GM19463 (cell line): ENCODE data around the gene C7orf25.
A peak's percentile ranks its signal among the peaks of the same experiment; 100 is the strongest.

Experiments used
- ATAC-seq: cut with Tn5 transposase; IDR thresholded peaks from one replicate; pipeline ENCODE4 v1.9.1; 2021; ENCODE audit warnings: mild to moderate bottlenecking, moderate library complexity; ENCODE audit not compliant: unreplicated experiment

C7orf25 gene

DNA sequence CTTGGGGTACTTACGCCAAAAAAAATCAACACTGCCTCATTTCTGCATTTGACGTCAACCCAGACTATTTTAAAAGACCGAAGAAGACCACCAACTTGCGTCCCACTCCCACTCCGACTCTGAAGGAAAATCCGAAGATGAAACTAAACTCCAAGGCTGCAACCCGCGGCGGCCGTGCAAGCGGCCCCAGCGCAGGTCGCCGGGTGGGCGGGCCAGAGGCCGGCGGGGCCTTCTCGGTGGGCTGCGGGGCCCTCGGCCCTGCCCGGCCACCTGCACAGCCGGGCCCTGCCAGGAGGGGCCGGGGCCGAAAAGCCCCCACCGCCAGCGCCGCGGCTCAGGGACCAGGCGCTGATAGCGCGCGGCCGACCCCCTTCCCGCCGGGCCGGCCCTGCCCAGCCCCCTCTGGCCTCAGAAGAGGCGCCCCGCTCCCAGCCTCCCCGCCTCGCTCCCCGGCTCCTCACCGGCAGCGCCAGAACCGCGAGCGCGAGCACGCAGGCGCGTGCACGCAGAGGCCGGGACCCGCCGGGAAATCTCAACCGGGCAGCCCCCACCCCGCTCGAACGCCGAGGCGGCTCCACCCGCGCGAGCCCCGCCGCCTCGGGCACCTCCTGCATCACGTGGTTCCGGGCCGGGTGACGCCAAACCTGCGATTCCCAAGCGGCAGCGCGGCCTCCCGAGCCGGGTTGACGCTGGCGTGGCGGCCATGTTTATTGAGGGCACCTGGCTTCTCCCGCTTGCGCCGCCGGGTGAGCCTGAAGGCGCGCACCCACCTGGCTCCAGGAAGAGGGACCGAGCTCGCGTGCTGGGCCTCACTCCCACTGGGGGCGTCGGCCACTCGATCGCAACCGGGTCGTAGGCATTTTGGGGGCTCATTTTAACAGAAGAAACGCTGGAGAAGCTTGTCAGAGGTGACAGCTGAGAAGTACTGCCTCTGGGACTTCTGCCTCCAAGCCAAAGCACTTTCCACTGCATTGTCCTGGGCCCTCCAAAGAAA lies at the start of gene C7orf25:
Gene C7orf25, minus strand, starts transcription at position 617 of the 994 bp plus-strand sequence. CDS start 1,170 bp downstream, outside the sequence.
- peak; percentile 90 for ATAC-seq

DNA sequence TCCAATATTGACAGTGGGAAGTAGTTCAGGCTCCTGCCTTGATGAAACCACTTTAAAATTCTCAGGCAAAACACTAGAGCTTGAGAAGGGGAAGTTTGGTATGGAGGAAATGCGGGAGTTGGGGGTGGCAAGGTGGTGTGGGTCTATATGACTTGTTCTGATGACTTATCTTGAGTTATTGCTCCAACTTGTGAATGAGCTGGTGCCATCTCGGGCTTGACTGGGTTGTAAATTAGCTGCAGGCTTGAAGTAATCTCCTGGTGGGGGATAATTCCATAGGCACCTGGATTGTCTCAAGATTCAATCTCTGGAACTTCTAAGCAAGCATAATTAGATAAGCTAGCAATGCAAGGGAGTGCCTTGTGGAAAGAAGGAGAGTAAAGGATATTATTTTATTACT lies 49.3 kb upstream of the C7orf25 start:
- no peak for ATAC-seq

DNA sequence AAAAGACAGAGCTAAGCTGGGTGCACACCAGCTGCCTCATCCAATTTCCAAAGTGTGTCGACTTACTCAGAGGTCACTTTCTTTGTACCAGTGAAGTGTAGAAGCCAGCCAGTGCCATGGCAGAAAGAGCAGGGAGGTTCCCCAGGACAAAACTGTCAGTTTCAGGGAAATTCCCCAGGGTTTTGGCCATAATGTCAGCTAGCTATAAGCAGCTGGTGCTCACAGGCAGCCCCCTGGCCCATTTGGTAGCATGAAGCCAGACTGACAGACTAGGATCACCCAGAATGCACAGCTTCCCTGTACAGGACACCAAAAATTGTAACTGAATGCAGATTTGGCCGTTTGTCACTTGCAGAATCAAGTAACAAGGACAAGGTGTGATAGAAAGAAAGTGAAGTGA lies 48.9 kb upstream of the C7orf25 start:
- ATAC-seq: peak; percentile 83

DNA sequence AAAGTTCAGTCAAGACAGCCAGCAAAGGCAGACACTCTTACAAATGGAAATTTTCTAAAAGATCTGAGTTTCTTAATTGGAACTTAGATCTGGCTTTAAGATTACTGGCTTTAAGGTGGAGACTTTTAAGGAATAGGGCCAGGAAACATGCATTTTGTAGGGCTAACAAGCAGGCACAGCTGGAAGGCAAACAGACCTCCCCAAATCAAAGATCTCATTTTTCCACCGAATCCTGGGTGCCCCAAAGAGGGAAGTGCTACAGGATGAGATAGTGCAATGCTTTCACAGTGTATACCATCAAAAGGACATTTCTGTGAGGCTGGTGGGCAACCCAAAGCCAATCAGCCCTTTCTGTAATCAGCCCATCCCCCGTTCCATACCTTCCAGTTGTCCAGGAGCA lies 47.7 kb upstream of the C7orf25 start:
- ATAC-seq: no peak

DNA sequence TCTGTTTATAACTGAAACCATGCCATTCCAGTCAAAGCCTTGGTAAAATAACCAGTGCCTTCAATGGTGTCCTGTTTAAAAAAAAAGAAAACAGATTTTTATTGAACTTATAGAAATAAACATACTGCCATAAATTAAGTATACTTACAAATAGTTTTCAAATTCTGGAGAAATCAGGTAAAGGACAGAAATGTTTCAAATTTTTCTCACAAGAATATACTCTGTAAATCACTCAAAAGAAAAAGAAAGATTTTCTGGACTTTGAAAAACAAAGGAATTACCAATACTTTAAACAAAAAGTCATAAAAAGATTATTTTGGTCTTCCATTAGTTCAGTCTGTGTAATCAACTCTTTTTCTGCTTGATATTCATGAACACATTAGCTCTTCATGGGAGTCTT lies 44.2 kb upstream of the C7orf25 start:
- ATAC-seq: no peak

DNA sequence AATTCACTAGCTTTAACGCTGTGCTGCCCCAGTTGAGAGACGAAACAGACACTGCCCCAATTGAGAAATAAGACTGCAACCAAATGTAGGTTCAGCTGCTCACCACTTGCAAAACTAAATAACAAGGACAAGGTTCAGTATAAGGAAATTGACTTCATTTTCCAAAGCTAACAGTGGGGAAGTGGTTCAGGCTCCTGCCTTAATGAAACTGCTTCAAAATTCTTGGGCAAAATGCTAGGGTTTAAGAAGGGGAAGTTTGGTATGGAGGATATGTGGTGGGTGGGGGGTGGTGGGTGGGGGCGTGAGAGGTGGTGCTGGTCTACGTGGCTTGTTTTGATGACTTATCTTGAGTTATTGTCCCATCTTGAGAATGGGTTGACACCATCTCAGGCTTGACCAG lies 42.1 kb upstream of the C7orf25 start:
- no peak for ATAC-seq

DNA sequence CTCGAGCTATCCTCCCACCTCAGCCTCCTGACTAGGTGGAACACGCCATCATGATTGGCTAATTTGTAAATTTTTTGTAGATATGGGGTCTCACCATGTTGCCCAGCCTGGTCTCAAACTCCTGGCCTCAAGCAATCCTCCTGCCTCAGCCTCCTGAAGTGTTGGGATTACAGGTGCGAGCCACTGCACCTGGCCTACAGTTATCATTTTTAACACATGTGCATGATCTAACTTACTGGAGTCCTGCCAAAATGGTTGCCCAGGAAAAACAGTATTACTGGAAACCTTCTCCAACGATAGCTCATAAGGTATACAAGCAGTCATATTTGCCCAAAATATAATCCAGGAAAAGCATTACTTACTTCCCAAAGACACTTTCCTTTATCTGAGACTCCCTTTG lies 40.5 kb upstream of the C7orf25 start:
- no peak for ATAC-seq

DNA sequence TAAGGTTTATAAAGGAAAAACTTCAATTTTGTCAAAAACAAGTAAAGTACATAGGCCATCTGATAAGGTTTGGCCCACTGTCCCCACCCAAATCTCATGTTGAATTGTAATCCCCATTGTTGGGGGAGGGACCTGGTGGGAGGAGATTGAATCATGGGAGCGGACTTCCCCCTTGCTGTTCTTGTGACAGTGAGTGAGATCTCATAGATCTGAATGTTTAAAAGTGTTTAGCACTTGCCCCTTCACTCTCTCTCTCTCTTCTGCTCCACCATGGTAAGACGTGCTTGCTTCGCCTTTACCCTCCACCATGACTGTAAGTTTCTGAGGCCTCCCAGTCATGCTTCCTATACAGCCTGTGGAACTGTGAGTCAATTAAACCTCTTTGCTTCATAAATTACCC lies 38.5 kb upstream of the C7orf25 start:
- ATAC-seq: no peak

DNA sequence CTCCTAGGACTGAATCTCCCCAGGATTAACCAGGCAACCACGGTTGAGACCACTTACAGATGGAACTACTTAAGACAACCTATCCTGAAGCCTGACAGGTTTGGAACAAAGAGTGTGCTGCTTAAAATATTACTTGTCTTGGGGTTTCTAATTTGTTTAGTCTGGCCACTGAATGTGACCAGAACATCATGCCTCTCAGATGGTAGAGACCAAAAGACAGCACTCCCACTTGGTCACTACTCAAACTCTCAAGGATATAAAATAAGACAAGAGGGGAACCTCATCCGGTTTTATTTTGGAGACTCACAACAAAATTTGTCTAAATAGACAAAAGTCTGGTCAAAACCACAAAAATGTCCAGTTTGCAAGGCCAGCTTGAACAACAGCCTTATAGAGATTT lies 35.7 kb upstream of the C7orf25 start:
- ATAC-seq: no peak

DNA sequence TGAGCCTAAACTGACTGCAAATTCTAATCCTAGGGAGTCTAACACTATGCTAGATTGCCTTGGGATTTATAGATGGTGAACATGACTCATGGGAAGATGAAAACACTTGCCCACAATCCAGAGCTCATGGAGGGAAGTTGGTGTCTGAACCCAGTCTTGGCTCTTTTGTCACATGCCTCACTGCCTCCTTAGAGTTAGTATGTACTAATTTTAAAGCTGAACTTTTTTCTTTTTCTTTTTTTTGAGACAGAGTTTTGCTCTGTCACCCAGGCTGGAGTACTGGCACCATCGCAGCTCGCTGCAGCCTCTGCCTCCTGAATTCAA lies 34.7 kb upstream of the C7orf25 start:
- ATAC-seq: no peak

DNA sequence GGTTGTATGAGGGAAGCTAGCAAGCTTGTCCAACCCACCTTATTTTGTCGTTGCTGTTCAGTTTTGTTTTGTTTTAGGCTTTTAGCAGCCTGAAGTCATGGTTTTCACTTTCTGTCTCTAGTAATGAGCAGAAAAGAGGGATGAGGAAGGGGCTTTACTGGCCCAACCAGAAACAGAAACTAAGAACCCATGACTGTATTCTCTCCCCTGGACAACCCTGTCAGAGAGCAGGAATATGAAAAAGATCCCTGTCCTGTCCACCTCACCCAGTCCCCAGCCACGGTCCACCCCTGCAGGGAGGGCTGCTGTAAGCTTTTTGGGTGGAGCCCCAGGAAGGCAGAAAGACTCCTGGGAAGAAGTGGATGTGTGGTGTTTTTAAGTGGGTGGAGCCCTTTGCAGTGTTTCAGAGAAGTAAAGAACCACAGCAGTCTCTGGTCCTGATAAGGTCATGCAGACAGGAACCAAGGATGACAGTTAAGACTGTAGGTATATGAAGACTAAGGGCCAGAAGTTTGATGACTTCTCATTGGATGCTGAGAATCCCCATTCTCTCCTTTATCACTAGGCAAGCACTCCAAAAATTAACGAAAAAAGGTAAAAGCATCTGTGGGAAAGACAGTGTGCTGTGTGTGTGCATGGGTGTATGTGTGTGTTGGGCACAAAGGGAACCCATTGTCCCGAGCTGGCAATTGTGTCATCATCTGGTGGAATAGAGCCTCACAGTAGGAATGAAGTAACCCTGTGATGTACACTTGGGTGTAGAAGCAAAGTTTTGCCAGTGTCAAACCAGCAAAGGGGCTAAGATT lies 34.2 kb upstream of the C7orf25 start:
- peak; percentile 70 for ATAC-seq

DNA sequence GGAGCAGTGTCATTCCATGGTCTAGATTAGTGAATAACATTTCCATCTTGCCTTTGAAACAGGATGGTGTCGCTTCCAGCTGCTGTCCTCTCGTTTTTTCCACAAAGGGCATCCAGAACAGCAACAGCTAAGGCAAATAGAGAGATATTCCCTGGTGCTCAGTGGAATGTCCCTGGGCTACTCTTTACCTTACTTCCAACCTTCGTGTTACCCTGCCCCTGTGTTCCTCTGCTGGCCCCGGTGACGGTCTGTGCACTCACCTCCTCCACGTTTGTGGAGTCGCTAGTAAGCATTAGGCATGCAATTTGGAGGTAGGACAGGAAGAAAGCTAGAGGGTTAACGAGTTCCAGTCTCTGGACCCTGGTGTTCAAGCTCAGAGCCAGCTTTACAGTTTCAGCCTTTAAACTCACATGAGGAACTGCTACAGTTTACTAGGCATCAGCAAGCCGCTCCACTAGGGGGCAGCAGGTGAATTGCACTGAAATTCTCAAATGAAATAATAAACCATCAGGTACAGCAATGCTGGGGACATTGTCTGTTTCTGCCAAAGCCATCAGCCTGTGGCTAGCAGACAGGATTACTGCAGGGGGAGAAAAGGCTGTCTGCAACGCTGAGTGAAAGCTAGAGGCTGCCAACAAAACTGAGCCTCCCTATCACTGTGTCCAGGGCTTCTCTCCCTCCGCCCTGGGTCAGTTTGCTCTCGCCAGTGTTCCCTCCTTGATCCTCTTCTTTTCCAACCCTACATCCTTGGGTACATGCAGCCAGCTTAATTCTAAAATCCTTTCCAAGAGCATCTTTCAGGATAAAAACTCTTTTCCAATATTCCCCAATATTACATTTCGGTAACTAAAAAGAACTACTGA lies 29.3 kb upstream of the C7orf25 start:
- no peak for ATAC-seq

DNA sequence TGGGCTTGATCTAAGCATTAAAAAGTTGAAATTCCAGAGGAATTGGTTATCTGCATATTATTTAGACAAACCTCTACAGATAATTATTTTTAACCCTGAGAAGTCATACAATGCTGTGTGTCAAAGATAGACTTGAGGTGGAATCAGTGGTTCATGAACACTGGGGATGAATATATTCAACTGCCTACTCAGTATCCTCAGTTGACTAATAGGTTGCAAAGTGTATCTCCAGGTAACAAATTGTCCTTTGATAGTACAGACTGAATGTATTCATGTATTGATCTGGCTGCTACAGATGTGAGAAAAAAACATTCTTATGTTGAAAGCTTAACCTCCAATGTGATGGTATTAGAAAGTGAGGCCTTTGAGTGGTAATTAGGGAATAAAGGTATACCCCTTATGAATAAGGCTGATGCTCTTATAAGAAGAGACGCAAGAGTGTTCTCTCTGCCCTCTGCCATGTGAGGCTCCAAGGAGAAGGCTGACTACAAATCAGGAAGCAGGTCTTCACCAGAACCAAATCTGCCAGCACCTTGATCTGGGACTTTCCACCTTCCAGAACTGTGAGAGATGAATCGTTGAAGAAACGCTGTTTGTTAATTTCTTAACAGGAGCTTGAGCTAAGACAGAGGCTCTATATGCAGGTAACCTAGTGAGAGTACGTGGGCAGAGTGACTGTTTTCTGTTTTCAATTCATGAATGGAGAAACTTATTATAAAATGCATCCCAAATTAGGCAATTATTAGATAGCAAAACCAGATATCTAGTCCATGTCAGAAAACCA lies 27.8 kb upstream of the C7orf25 start:
- no peak for ATAC-seq

DNA sequence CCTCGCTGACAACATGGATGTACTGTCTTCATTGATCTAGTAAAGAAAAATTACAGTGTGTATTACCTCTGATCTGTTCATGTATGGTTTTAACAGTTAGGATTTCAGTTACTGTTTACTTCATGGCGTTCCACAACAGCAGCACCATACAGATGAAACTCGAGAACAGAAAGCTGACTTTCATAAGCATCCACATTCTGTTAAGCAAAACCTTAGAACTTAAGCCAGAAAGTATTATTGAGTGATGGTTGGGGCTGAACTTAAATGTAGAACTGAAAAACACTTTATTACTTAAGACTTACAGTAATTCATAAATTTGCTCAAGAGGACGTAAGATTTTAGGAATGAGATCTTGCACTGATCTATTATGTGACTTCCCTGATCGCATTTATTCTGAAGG lies 24.0 kb upstream of the C7orf25 start:
- ATAC-seq: no peak

DNA sequence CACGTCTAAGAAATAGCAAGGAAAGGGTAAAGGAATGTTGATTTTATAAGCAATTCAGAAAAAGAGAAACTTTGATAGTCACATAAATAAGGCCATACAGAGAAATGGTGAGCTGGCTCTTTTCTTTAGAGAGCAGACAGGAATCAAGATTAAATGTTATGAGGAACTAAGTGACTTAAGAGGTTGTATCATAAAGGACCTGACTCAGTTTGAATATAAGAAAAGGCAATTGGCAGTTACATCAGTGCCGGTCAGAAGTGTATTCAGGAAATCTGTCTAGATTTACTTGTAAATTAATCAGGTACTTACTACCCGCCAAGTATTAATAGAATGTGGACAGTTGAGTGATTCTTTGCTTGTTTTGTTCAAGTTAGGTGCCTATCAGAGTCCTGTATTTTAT lies 22.4 kb upstream of the C7orf25 start:
- ATAC-seq: no peak

DNA sequence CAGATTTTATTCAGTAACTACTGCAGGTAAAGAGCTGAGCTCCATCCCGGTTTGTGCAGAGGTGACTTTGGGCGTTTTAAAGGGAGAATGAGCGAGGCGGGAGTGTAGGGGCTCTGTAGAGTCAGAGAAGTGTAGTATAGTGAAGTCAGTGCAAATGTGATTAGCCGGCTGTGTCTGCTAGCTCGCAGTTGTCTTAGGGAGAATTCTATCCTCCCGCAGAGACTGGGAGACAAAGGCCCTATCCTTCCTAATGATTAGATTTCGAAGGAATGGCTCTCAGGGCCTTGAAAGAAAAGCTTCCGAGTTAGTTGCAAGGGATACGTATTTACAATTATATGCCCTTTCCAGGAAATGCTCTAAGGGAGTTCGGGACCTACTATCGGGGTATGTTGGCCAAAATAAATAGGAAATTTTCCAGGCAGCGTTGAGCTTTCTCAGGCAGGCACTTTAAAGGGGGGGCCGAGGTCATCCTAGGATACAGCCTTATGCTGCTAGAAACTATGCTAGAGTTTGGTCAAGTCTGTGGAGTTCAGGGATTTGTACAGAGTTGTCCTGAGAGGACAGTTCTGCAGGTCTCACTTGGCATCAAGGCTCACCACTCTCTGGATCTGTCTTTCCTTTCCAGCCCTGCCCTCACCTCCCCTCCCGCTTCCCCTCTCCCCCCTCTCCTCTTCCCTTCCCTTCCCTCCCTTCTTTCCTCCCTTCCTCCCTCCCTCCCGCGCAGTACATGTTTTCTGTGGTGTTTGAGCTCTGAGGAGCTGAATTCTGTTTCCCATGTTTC lies 21.1 kb upstream of the C7orf25 start:
- no peak for ATAC-seq

DNA sequence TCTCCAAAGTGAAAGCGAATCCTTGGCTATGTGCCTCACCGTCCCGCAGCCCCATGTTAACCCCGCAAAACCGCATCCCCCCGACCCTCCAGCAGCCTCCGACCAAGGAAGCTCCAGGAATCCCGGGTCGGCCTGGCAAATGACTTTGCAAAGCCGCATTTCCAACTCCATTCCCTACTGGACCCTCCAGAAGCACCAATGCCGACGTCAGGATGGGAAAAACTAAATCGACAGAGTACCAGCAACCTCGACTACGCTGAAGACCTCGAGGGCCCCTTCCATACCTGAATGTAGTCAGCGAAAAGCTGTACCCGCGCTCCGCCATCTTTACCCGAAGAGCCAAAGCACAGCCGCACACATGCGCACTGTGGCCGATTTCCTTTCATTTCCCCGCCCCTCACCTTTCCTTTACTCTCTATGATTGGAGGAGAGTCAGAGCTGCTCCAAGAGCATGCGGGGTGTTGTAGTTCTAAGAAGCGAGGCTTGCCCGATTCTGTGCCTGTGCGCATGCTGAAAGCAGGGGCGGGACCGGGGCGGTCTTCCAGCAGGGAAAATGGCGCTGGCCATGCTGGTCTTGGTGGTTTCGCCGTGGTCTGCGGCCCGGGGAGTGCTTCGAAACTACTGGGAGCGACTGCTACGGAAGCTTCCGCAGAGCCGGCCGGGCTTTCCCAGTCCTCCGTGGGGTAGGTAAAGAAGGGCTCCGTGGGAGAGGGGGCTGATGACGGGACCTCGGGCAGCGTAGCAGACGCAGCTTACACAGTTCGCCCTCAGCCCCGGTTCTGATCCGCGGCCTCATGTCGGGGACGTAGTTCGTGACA lies 20.2 kb upstream of the C7orf25 start, which contains the start of the genes MRPL32 and PSMA2:
Gene MRPL32, plus strand, starts transcription at position 543 of the 818 bp plus-strand sequence. Its CDS starts 11 bp downstream, at position 554.
Gene PSMA2, minus strand, starts transcription at position 341 of the 818 bp plus-strand sequence. Its CDS starts 16 bp downstream, at position 325.
- ATAC-seq: peak; percentile 99

DNA sequence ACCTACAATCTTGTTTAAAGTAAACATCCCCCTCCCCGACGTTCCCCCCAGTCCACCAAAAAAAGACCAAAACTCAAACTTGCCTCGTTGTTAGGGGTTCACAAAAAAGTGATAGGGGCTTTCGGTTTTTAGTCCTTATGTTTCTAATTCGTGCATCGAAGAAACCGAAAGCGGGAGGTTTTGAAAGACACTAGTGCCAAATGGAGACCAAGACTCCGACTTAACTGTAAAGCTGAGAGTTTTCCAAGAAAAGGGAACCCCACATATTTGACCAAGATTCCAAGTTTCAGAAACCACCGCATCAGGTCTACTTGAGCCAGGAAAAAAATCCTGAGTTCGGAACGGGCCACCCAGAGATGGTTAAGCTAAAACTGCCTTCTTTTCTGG lies 19.6 kb upstream of the C7orf25 start:
- no peak for ATAC-seq
